ENCODE measurements around the gene DISC1. TPM values are rescaled to one million over a fixed set of nuclear protein-coding genes. Genes with fewer than 3 reads are reported as not detected.

DISC1 gene
- polyA plus RNA-seq, 3 donors: 5.5 to 14.7 (median 5.8) TPM

- Mint-ChIP-seq H3K27ac (peak overlapping the region in 2 of 7 donors; percentile 70 to 93), H3K4me3 (no peak overlapping the region), H3K4me1 (peaks cover 39% of the 10 kb centered on the region), H3K36me3 (no peaks in the 10 kb centered on the region), H3K27me3 (ENCODE audit: low read depth in 3 of 3) (peaks cover 0 to 4% (median 1%) of the 10 kb centered on the region in 3 donors), H3K9me3 (no peaks in the 10 kb centered on the region)
- Histone ChIP-seq H3K27ac (ENCODE audit: low read depth in 1 of 2, low read length in 2 of 2) (peak overlapping the region in 1 of 2 donors; percentile 70), H3K36me3 (replicated peaks in 1 of 2; ENCODE audit: control insufficient read depth in 1 of 2, insufficient read depth in 2 of 2, low read length in 2 of 2) (no peaks in the 10 kb centered on the region), H3K4me1 (ENCODE audit: control insufficient read depth in 1 of 2, insufficient read depth in 2 of 2, low read length in 2 of 2) (peaks cover 29 to 34% of the 10 kb centered on the region in 2 donors), H3K9ac (ENCODE audit: insufficient read depth, low read length, poor library complexity, severe bottlenecking) (no peak overlapping the region), H3K4me3 (replicated peaks in 1 of 3; ENCODE audit: low read depth in 2 of 3, low read length in 3 of 3) (peak overlapping the region in 2 of 3 experiments; percentile 34 to 83), H2AFZ (ENCODE audit: insufficient read depth, low read depth, low read length, poor library complexity, severe bottlenecking) (peak overlapping the region; percentile 80), H3K27me3 (ENCODE audit: control insufficient read depth in 2 of 2, insufficient read depth in 2 of 2, low read length in 2 of 2) (no peaks in the 10 kb centered on the region), H3K9me3 (replicated peaks in 1 of 2; ENCODE audit: control insufficient read depth in 1 of 2, insufficient read depth in 1 of 2, low read length in 2 of 2) (no peaks in the 10 kb centered on the region), H3K79me2 (ENCODE audit: insufficient read depth, low read length) (no peaks in the 10 kb centered on the region), H4K20me1 (ENCODE audit: insufficient read depth, low read length) (no peaks in the 10 kb centered on the region), H3K4me2 (replicated peaks; ENCODE audit: extremely low read depth, low read length, poor library complexity, severe bottlenecking) (peak overlapping the region; percentile 74)
- DNase-seq: no peak
- TF ChIP-seq CTCF (IDR thresholded peaks at IDR 0.05): peak; percentile 54
- WGBS (ENCODE audit: insufficient coverage): no CpG with 5 or more reads among the region's 2 CpGs
- intact Hi-C loops (cut with micrococcal nuclease): no loop called here
These were observed 22.3 kb upstream of the DISC1 start for GRCh38 chr1:231604276-231604621.

DNA sequence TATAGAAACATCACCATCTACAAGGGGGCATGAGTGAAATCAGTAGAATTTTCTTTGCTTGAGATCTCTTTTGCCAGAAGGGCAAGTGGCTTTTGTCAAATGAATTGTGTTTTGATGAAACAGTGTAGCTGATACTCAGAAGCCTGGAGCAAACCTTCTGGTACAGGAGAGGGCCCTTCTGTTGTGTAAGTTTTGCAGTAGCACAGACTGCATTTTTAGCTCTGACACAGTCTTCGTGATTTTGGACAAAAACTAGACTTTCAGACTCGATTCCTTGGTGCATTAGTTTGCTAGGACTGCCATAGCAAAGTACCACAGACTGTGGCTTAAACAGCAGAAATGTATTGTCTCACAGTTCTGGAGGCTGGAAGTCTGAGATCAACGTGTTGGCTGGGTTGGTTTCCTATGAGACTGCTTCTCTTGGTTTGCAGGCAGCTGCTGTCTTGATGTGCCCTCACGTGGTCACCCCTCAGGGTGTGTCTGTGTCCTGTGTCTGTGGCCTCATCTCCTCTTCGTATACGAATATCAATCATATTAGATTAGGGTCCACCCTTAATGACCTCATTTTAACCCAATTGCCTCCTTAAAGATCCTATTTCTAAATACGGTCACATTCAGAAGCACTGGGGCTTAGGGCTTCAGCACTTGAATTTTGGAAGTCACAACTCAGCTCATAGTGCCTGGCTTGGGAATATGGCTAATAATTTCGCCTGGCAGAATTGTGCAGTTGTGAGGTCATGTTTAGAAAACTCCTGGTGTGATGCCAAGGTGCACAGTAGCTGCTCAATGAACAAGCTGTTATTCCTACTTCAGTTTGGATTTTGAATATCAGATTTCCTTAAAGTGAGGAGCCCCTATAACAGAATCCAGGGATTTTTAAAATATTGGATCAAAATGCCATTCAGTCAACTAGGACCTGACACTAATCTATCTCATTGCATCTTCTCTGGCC is 21.2 kb upstream of the DISC1 start:
- no peak overlapping the region for H3K4me3 ChIP-seq (replicated peaks in 1 of 3; ENCODE audit: low read depth in 2 of 3, low read length in 3 of 3)
- Mint-ChIP-seq H3K4me1 (peaks cover 49% of the 10 kb centered on the region), H3K9me3 (no peaks in the 10 kb centered on the region), H3K27ac (peak overlapping the region in 2 of 7 donors; percentile 18 to 73), H3K4me3 (peak overlapping the region in 1 of 2 donors; percentile 64), H3K36me3 (no peaks in the 10 kb centered on the region), H3K27me3 (ENCODE audit: low read depth in 3 of 3) (peaks cover 0 to 4% (median 1%) of the 10 kb centered on the region in 3 donors)
- no peak overlapping the region for H3K4me2 ChIP-seq (replicated peaks; ENCODE audit: extremely low read depth, low read length, poor library complexity, severe bottlenecking)
- WGBS (ENCODE audit: insufficient coverage): 71% methylated on average over 4 of the region's 8 CpGs
- peaks cover 39 to 45% of the 10 kb centered on the region in 2 donors for H3K4me1 ChIP-seq (ENCODE audit: control insufficient read depth in 1 of 2, insufficient read depth in 2 of 2, low read length in 2 of 2)
- H3K9ac ChIP-seq (ENCODE audit: insufficient read depth, low read length, poor library complexity, severe bottlenecking): no peak overlapping the region
- peak overlapping the region; percentile 36 for H2AFZ ChIP-seq (ENCODE audit: insufficient read depth, low read depth, low read length, poor library complexity, severe bottlenecking)
- no peaks in the 10 kb centered on the region for H3K9me3 ChIP-seq (replicated peaks in 1 of 2; ENCODE audit: control insufficient read depth in 1 of 2, insufficient read depth in 1 of 2, low read length in 2 of 2)
- H3K79me2 ChIP-seq (ENCODE audit: insufficient read depth, low read length): no peaks in the 10 kb centered on the region
- no peak overlapping the region for H3K27ac ChIP-seq (ENCODE audit: low read depth in 1 of 2, low read length in 2 of 2)
- intact Hi-C loops (cut with micrococcal nuclease): no loop called here
- H3K36me3 ChIP-seq (replicated peaks in 1 of 2; ENCODE audit: control insufficient read depth in 1 of 2, insufficient read depth in 2 of 2, low read length in 2 of 2): no peaks in the 10 kb centered on the region
- H3K27me3 ChIP-seq (ENCODE audit: control insufficient read depth in 2 of 2, insufficient read depth in 2 of 2, low read length in 2 of 2): no peaks in the 10 kb centered on the region
- no peak for TF ChIP-seq CTCF (IDR thresholded peaks at IDR 0.05)
- DNase-seq: no peak
- H4K20me1 ChIP-seq (ENCODE audit: insufficient read depth, low read length): no peaks in the 10 kb centered on the region

All from CD14-positive monocyte (primary cell).